GM12801 (cell line): ENCODE results near the gene SLC6A18.

ENCODE experiments used
- CTCF ChIP-seq: IDR thresholded peaks from one replicate; pipeline ENCODE4 v1.5.1; 2011; ENCODE audit warnings: control low read depth; ENCODE audit not compliant: insufficient read length; ENCODE audit errors: extremely low read depth

The SLC6A18 gene

GRCh38 chr5:1266791-1267190, 41.6 kb downstream of the SLC6A18 start:
- TF ChIP-seq CTCF = no peak

- TF ChIP-seq CTCF = no peak
Observed at GRCh38 chr5:1268056-1268455, 42.9 kb downstream of the SLC6A18 start.

GRCh38 chr5:1268666-1269065, 43.5 kb downstream of the SLC6A18 start:
- TF ChIP-seq CTCF = no peak

GRCh38 chr5:1270426-1270825, 45.2 kb downstream of the SLC6A18 start:
- no peak for TF ChIP-seq CTCF

- TF ChIP-seq CTCF = no peak
Observed at GRCh38 chr5:1270933-1271914, 46.0 kb downstream of the SLC6A18 start.

GRCh38 chr5:1272201-1272600, 47.0 kb downstream of the SLC6A18 start:
- TF ChIP-seq CTCF = no peak

GRCh38 chr5:1273745-1274144, 48.6 kb downstream of the SLC6A18 start:
- no peak for TF ChIP-seq CTCF
